ENCODE data around the gene ART4.

The ART4 gene

DNA sequence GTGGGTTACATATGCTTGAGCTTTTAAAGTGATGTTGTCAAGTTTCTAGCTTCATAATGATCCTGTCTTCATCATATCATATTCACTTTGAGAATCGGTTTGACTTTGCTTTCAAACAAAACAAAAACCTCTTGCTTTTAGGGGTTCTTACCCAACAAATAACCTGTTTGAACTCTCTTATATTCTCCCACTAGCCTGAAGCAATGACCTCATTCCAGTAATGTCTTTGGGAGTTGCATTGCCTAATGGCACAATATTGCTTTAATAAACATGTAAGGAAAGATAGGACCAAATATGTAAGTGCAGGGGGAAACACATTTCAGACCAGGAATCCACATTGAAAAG lies 67.7 kb downstream of the ART4 start:
- peak overlapping the region; percentile 88 for H3K27ac ChIP-seq
- no peak for TF ChIP-seq ZFX (IDR thresholded peaks at IDR 0.05)
- TF ChIP-seq, protein P1, sequence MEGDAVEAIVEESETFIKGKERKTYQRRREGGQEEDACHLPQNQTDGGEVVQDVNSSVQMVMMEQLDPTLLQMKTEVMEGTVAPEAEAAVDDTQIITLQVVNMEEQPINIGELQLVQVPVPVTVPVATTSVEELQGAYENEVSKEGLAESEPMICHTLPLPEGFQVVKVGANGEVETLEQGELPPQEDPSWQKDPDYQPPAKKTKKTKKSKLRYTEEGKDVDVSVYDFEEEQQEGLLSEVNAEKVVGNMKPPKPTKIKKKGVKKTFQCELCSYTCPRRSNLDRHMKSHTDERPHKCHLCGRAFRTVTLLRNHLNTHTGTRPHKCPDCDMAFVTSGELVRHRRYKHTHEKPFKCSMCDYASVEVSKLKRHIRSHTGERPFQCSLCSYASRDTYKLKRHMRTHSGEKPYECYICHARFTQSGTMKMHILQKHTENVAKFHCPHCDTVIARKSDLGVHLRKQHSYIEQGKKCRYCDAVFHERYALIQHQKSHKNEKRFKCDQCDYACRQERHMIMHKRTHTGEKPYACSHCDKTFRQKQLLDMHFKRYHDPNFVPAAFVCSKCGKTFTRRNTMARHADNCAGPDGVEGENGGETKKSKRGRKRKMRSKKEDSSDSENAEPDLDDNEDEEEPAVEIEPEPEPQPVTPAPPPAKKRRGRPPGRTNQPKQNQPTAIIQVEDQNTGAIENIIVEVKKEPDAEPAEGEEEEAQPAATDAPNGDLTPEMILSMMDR (conservative IDR thresholded peaks at IDR 0.05) = no peak
